ENCODE results near the gene GPRC6A. TPM values are rescaled to one million over a fixed set of nuclear protein-coding genes. Genes with fewer than 3 reads are reported as not detected.

The GPRC6A gene
- total RNA-seq, 1 experiment from 2014 or later: not detected

DNA sequence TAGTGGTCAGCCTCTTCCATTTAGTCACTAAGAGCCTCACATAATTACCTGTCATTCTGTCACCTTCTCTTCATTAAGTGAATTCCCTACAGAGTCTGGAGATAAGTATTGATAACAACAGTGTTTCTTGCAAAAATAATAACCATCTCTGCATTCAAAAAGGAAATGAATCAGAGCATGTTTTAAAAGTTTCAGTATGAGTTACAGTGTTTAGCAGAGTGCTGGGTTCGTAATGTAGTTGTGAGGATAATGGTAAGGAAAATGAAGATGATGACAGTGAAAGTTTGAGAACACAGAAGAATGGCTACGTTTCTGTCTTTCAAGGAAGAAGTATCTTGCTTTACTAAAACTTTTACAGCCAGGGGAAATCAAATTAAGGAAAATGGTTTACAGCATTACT is 31.3 kb downstream of the GPRC6A start:
- Histone ChIP-seq H3K23me2 (ENCODE audit: insufficient read length, low read depth, low read length, poor library complexity, severe bottlenecking) (no peaks in the 10 kb centered on the region), H2AK5ac (ENCODE audit: insufficient read length, low read length) (no peak overlapping the region), H4K8ac (replicated peaks; ENCODE audit: insufficient read length, low read depth, low read length) (no peak overlapping the region), H3K4me2 (ENCODE audit: insufficient read depth, insufficient read length, low read length) (no peak overlapping the region), H3K4ac (ENCODE audit: low read depth, low read length) (no peak overlapping the region), H3K79me1 (ENCODE audit: insufficient read depth, low read depth, low read length, poor library complexity, severe bottlenecking) (no peaks in the 10 kb centered on the region), H3K4me1 (ENCODE audit: insufficient read depth, low read length) (no peaks in the 10 kb centered on the region), H4K20me1 (ENCODE audit: control insufficient read depth, insufficient read depth, insufficient read length) (no peaks in the 10 kb centered on the region), H3K27ac (ENCODE audit: insufficient read length, low read depth, low read length) (no peak overlapping the region), H3K9ac (ENCODE audit: extremely low read depth, insufficient read length, low read length) (no peak overlapping the region), H3K9me3 (ENCODE audit: control insufficient read depth, low read depth, low read length) (no peaks in the 10 kb centered on the region), H2AFZ (ENCODE audit: low read length) (no peak overlapping the region), H2BK20ac (ENCODE audit: low read depth, low read length, poor library complexity, severe bottlenecking) (no peak overlapping the region), H3K23ac (ENCODE audit: insufficient read length, low read depth, low read length) (no peak overlapping the region), H2BK5ac (ENCODE audit: insufficient read length, low read length) (no peak overlapping the region), H3K56ac (ENCODE audit: insufficient read length, low read depth, low read length) (no peak overlapping the region), H3K14ac (ENCODE audit: insufficient read depth, low read length) (no peak overlapping the region), H2BK15ac (ENCODE audit: low read depth, low read length) (no peak overlapping the region), H3K79me2 (ENCODE audit: insufficient read depth, low read length) (no peaks in the 10 kb centered on the region), H3K18ac (ENCODE audit: insufficient read length, low read depth, low read length) (no peak overlapping the region), H3T11ph (ENCODE audit: low read length) (no peak overlapping the region), H2BK120ac (ENCODE audit: low read depth, low read length, poor library complexity, severe bottlenecking) (no peak overlapping the region), H2BK12ac (ENCODE audit: insufficient read length, low read depth, low read length) (no peak overlapping the region), H3K27me3 (ENCODE audit: insufficient read depth, low read length) (no peaks in the 10 kb centered on the region), H4K5ac (ENCODE audit: insufficient read length, low read depth, low read length) (no peak overlapping the region), H4K91ac (ENCODE audit: insufficient read length, low read depth, low read length) (no peak overlapping the region)
- Mint-ChIP-seq H3K27ac (no peak overlapping the region; a peak in 1 of 7 replicates), H3K27me3 (ENCODE audit: low read depth) (no peaks in the 10 kb centered on the region), H3K9me3 (no peaks in the 10 kb centered on the region), H3K36me3 (ENCODE audit: insufficient read depth in 1 of 3, low read depth in 3 of 3) (no peaks in the 10 kb centered on the region), H3K4me1 (no peaks in the 10 kb centered on the region), H3K4me3 (no peak overlapping the region)
- TF ChIP-seq, protein P1, sequence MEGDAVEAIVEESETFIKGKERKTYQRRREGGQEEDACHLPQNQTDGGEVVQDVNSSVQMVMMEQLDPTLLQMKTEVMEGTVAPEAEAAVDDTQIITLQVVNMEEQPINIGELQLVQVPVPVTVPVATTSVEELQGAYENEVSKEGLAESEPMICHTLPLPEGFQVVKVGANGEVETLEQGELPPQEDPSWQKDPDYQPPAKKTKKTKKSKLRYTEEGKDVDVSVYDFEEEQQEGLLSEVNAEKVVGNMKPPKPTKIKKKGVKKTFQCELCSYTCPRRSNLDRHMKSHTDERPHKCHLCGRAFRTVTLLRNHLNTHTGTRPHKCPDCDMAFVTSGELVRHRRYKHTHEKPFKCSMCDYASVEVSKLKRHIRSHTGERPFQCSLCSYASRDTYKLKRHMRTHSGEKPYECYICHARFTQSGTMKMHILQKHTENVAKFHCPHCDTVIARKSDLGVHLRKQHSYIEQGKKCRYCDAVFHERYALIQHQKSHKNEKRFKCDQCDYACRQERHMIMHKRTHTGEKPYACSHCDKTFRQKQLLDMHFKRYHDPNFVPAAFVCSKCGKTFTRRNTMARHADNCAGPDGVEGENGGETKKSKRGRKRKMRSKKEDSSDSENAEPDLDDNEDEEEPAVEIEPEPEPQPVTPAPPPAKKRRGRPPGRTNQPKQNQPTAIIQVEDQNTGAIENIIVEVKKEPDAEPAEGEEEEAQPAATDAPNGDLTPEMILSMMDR (conservative IDR thresholded peaks at IDR 0.05): no peak
- WGBS (ENCODE audit: extremely low coverage, insufficient read length, low lambda C conversion rate): 100% methylated on average over 1 of the region's 2 CpGs
- DNase-seq: no peak

Data from H9 (cell line).